ENCODE data around the gene LGI4.

LGI4 gene

GRCh38 chr19:35165200-35166058 is 30.6 kb upstream of the LGI4 start:
- no peak overlapping the region for H3K4me3 Mint-ChIP-seq
- TF ChIP-seq CTCF (IDR thresholded peaks at IDR 0.05): no peak
- H3K4me1 Mint-ChIP-seq: no peaks in the 10 kb centered on the region
- peaks cover 66% of the 10 kb centered on the region for H3K36me3 Mint-ChIP-seq (ENCODE audit: low read depth)
- no peak overlapping the region for H3K27ac Mint-ChIP-seq
- peaks cover 4% of the 10 kb centered on the region for H3K27me3 Mint-ChIP-seq (ENCODE audit: low read depth, poor library complexity)
- H3K9me3 Mint-ChIP-seq: peaks cover 39% of the 10 kb centered on the region
- no peak for DNase-seq

GRCh38 chr19:35164418-35164817 is 29.6 kb upstream of the LGI4 start:
- no peak for DNase-seq
- no peaks in the 10 kb centered on the region for H3K4me1 Mint-ChIP-seq
- H3K4me3 Mint-ChIP-seq: no peak overlapping the region
- peaks cover 7% of the 10 kb centered on the region for H3K27me3 Mint-ChIP-seq (ENCODE audit: low read depth, poor library complexity)
- peaks cover 69% of the 10 kb centered on the region for H3K36me3 Mint-ChIP-seq (ENCODE audit: low read depth)
- no peak overlapping the region for H3K27ac Mint-ChIP-seq
- TF ChIP-seq CTCF (IDR thresholded peaks at IDR 0.05): no peak
- peaks cover 39% of the 10 kb centered on the region for H3K9me3 Mint-ChIP-seq

DNA sequence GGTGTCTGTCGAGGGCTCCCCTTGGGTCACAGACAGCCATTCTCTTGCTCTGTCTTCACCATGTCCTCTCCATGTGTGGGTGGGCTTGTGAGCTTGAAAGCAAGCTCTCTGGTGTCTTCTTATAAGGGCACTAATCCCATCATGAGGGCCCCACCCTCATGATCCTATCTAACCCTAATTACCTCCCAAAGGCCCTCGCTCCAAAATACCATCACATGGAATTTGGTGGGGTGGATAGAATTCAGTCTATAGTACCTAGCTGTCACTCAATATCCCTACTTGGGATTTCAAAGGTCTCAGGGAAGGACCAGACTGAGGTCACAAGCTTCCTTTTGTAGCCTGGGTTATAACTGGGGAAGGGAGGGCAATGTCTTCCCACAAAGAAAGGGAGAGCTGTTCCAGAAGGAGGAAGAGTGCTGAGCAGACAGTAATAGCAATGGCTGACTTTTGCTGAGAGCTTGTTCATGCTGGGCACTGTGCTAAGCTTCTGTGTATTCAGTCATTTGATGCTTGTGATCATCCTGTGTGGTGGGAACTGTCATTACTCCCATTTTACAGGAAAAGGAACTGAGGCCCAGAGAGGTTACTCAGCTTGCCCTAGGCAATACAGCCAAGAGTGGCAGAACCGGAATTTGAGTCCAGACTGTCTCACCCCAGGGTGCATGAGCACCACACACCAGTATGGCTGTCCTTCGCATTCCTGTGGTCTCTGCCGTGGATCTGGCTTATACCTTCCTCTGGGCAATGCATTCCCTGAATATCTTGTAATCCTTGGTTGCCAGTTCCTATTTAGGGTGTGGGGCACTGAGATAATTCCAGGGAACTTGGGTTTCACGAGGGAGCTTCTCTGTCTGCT is 27.8 kb upstream of the LGI4 start:
- no peak for TF ChIP-seq CTCF (IDR thresholded peaks at IDR 0.05)
- Mint-ChIP-seq H3K4me3 (no peak overlapping the region), H3K27ac (no peak overlapping the region)

DNA sequence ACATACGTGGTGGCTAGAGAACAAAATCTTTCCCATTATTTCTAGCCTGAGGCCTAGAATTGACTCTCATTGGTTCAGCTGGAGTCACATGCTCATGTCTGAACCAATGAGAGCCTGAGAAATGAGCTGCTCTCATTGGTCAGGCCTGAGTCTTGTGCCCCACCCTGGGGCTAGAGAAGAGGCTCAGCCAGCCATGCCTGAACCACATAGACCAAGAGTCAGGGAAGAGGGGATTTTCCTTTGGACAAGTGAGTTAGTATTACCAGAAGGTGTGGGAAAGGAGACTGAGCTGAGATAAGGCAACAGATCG is 26.5 kb upstream of the LGI4 start:
- peaks cover 65% of the 10 kb centered on the region for H3K36me3 Mint-ChIP-seq (ENCODE audit: low read depth)
- peaks cover 7% of the 10 kb centered on the region for H3K27me3 Mint-ChIP-seq (ENCODE audit: low read depth, poor library complexity)
- H3K4me1 Mint-ChIP-seq: peaks cover 2% of the 10 kb centered on the region
- DNase-seq: no peak
- H3K9me3 Mint-ChIP-seq: peaks cover 37% of the 10 kb centered on the region
- H3K27ac Mint-ChIP-seq: no peak overlapping the region
- no peak overlapping the region for H3K4me3 Mint-ChIP-seq
- no peak for TF ChIP-seq CTCF (IDR thresholded peaks at IDR 0.05)

More for the DNA sequence above, 27.8 kb upstream of the LGI4 start:
- Mint-ChIP-seq H3K27me3 (ENCODE audit: low read depth, poor library complexity) (peaks cover 7% of the 10 kb centered on the region), H3K36me3 (ENCODE audit: low read depth) (peaks cover 74% of the 10 kb centered on the region), H3K4me1 (no peaks in the 10 kb centered on the region), H3K9me3 (peaks cover 39% of the 10 kb centered on the region)
- no peak for DNase-seq

DNA sequence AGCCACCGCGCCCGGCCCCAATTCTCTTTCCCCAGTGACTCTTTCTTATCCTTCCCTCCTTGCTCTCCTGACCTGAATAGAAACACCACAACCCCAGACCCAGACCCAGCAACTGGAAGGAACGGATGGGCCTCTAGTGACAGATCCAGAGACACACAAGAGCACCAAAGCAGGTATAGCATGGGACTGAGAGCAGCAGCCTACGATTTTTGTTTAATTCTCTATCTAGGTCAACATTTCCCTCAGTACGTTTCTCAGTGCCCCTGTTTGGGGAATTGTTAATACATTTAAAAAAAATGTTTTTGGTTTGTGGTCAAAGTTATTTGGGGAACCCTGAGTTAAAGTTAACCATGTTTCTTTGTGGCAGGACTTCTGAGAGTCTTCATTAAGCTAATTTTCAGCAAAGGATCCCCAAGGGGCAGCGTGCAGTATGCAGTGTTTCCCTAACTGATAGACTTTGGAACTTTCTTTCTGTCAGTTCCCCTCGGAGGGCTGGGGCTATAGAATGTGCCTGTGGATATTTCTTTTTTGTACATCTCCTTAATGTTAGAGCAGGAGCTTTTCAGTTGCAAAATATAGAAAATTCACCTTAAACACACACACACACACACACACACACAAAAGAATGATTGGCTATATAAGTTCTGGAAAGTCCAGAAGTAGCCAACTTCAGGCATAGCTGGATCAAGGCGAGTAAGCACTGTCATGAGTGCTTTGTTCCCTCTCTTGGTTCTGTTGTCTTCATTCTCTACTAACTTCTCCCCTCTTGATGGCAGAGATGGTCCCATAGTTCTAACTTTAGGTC is 26.0 kb upstream of the LGI4 start:
- no peak for TF ChIP-seq CTCF (IDR thresholded peaks at IDR 0.05)
- H3K36me3 Mint-ChIP-seq (ENCODE audit: low read depth): peaks cover 60% of the 10 kb centered on the region
- no peak overlapping the region for H3K27ac Mint-ChIP-seq
- H3K27me3 Mint-ChIP-seq (ENCODE audit: low read depth, poor library complexity): peaks cover 6% of the 10 kb centered on the region
- peaks cover 31% of the 10 kb centered on the region for H3K9me3 Mint-ChIP-seq
- peaks cover 8% of the 10 kb centered on the region for H3K4me1 Mint-ChIP-seq
- H3K4me3 Mint-ChIP-seq: no peak overlapping the region
- DNase-seq: no peak

Measured in nephron progenitor cell (in vitro differentiated cells).